Measurements from ENCODE around the gene STARD9.

The STARD9 gene

DNA sequence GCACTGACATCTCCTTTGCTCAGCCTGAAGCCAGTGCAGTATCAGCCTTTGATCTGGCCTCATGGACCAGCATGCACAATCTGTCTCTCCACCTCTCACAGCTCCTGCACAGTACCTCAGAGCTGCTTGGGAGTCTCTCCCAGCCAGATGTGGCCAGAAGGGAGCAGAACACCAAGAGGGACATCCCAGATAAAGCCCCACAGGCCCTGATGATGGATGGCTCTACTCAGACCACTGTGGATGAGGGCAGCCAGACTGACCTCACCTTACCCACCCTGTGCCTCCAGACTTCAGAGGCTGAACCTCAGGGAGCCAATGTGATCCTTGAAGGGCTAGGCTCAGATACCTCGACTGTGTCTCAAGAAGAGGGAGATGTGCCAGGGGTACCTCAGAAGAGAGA lies 117.1 kb downstream of the STARD9 start:
- TF ChIP-seq, protein P1, sequence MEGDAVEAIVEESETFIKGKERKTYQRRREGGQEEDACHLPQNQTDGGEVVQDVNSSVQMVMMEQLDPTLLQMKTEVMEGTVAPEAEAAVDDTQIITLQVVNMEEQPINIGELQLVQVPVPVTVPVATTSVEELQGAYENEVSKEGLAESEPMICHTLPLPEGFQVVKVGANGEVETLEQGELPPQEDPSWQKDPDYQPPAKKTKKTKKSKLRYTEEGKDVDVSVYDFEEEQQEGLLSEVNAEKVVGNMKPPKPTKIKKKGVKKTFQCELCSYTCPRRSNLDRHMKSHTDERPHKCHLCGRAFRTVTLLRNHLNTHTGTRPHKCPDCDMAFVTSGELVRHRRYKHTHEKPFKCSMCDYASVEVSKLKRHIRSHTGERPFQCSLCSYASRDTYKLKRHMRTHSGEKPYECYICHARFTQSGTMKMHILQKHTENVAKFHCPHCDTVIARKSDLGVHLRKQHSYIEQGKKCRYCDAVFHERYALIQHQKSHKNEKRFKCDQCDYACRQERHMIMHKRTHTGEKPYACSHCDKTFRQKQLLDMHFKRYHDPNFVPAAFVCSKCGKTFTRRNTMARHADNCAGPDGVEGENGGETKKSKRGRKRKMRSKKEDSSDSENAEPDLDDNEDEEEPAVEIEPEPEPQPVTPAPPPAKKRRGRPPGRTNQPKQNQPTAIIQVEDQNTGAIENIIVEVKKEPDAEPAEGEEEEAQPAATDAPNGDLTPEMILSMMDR (IDR thresholded peaks at IDR 0.05; ENCODE audit: insufficient read depth, low read length, missing control alignments) = no peak
- CTCF ChIA-PET = no interaction called here
- POLR2A ChIA-PET = no interaction called here
- H3K4me3 ChIP-seq (ENCODE audit: low read depth, low read length) = no peak overlapping the region
- DNase-seq (ENCODE audit: low read depth, low spot score) = no peak

DNA sequence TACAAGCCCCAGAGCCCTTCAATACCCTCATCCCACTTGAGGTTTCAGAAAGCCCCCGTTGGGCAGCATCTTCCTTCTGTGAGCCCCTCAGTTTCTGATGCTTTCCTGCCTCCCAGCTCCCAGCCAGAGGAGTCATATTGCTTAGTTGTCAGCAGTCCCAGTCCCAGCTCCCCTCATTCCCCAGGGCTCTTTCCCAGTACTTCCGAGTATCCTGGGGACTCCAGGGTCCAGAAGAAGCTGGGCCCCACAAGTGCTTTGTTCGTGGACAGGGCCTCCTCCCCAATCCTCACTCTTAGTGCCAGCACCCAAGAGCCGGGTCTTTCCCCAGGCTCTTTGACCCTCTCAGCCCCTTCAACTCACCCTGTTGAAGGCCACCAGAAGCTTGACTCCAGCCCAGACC lies 117.6 kb downstream of the STARD9 start:
- no peak overlapping the region for H3K4me3 ChIP-seq (ENCODE audit: low read depth, low read length)
- POLR2A ChIA-PET = no interaction called here
- CTCF ChIA-PET = interaction anchor here (0.7 kb wide), 1 partner anchor 13 kb away, joined by 3 read pairs; no protein-coding TSS in a partner anchor
- TF ChIP-seq, protein P1 (IDR thresholded peaks at IDR 0.05; ENCODE audit: insufficient read depth, low read length, missing control alignments) = no peak
- no peak for DNase-seq (ENCODE audit: low read depth, low spot score)

DNA sequence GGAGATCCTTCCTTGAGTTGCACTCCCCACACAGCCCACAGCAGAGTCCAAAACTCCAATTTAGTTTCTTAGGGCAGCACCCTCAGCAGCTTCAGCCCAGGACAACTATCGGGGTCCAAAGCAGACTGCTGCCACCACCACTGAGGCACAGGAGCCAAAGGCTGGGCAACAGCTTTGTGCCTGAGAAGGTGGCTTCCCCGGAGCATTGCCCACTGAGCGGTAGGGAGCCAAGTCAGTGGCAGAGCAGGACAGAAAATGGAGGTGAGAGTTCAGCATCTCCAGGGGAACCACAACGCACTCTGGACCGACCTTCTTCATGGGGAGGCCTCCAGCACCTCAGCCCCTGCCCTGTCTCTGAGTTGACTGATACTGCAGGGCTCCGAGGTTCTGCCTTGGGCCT lies 118.1 kb downstream of the STARD9 start:
- no peak overlapping the region for H3K4me3 ChIP-seq (ENCODE audit: low read depth, low read length)
- POLR2A ChIA-PET = no interaction called here
- CTCF ChIA-PET = interaction anchor here (0.7 kb wide), 1 partner anchor 13 kb away, joined by 3 read pairs; no protein-coding TSS in a partner anchor
- TF ChIP-seq, protein P1 (IDR thresholded peaks at IDR 0.05; ENCODE audit: insufficient read depth, low read length, missing control alignments) = no peak
- DNase-seq (ENCODE audit: low read depth, low spot score) = no peak

DNA sequence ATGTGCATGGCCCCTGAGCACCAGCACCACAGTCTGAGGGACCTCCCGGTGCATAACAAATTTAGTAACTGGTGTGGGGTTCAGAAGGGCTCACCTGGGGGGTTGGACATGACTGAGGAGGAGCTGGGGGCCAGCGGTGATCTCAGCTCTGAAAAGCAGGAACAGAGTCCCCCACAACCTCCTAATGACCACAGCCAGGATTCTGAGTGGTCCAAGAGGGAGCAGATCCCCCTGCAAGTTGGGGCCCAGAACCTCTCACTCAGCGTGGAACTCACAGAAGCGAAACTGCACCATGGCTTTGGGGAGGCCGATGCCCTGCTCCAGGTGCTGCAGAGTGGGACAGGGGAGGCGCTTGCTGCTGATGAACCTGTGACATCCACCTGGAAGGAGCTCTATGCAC lies 118.5 kb downstream of the STARD9 start:
- DNase-seq (ENCODE audit: low read depth, low spot score) = no peak
- ChIA-PET POLR2A (no interaction called here), CTCF (no interaction called here)
- H3K4me3 ChIP-seq (ENCODE audit: low read depth, low read length) = no peak overlapping the region
- TF ChIP-seq, protein P1 (IDR thresholded peaks at IDR 0.05; ENCODE audit: insufficient read depth, low read length, missing control alignments) = no peak

DNA sequence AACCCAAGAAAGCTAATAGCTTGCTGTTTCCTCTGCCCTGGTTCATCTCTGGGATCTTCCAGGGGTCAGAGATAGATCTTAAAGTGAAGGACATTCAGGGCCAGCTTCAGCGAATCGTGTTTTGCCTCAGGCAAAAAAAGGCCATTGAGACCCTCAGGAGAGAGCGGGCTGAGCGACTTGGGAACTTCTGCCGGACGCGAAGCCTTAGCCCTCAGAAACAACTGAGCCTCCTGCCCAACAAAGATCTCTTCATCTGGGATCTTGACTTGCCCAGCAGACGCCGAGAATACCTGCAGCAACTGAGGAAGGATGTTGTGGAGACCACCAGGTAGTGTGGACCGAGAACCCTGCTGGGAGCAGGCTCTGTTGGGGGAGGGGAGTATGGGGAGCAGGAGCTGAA lies 119.0 kb downstream of the STARD9 start:
- TF ChIP-seq, protein P1 (IDR thresholded peaks at IDR 0.05; ENCODE audit: insufficient read depth, low read length, missing control alignments) = no peak
- no peak overlapping the region for H3K4me3 ChIP-seq (ENCODE audit: low read depth, low read length)
- ChIA-PET CTCF (interaction anchor here (1.2 to 1.5 kb wide), 3 partner anchors 9 to 20 kb away, joined by 3 to 7 read pairs (median 6); no protein-coding TSS in a partner anchor), POLR2A (no interaction called here)
- DNase-seq (ENCODE audit: low read depth, low spot score) = no peak

DNA sequence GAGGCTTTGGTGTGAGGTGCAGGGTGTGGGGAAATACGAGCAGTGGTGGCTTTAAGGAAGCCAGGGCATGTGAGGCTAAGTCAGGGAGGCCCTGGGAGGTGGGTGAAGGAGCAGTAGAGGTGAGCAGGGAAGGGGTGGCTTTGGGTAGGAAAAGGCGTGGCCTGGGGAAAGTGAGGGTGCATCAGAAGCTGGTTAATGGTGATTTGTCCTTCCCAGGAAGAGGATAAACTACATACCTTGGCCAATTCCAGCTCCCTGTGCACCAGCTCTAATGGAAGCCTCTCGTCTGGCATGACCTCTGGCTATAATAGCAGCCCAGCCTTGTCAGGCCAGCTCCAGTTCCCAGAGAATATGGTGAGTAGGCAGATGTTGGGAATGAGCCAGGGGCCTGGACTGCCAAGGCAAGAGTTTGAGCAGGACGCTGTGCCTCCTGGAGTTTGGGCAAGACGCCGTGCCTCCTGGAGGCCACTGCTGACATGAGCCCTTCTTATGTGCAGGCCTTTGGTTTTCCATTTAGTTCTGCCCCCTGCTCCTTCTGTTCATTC lies 120.2 kb downstream of the STARD9 start:
- ChIA-PET CTCF (interaction anchor here (1.2 to 1.5 kb wide), 3 partner anchors 8 to 19 kb away, joined by 3 to 7 read pairs (median 6); no protein-coding TSS in a partner anchor), POLR2A (no interaction called here)
- H3K4me3 ChIP-seq (ENCODE audit: low read depth, low read length) = no peak overlapping the region
- TF ChIP-seq, protein P1 (IDR thresholded peaks at IDR 0.05; ENCODE audit: insufficient read depth, low read length, missing control alignments) = no peak
- no peak for DNase-seq (ENCODE audit: low read depth, low spot score)

Measured in AG04449 (cell line).